CD8-positive, alpha-beta memory T cell (primary cell): Measurements from ENCODE around the gene ACTR1B. TPM values are rescaled to one million over a fixed set of nuclear protein-coding genes. Genes with fewer than 3 reads are reported as not detected.
A peak's percentile ranks its signal among the peaks of the same experiment; 100 is the strongest.
"Not testable (repeated sequence)": the region's sequence is repeated elsewhere in the genome, so short reads cannot be mapped to it uniquely, and the experiment has no call there.

ENCODE experiments used
- CTCF ChIA-PET: fragments of 350-600 bp; sonication (Branson Sonifier 250); formaldehyde crosslinking; loops from one replicate; lab custom pipeline; 2021; ENCODE audit warnings: antibody characterized with exemption; lab: Charles Lee
- POLR2A ChIA-PET: fragments of 350-600 bp; sonication (Branson Sonifier 250); formaldehyde crosslinking; loops from one replicate; lab custom pipeline; 2021; ENCODE audit warnings: antibody characterized with exemption; lab: Charles Lee
- DNase-seq, 5 donors: peaks; one replicate each; pipeline versions ENCODE4 v3.0.0 to v3.0.0-alpha.2; 2020 to 2022; ENCODE audit warnings: mixed read lengths in 1 of 5
- H3K27ac ChIP-seq: one replicate; pipeline ENCODE4 v1.7.0; 2013; ENCODE audit warnings: low read depth, mild to moderate bottlenecking, low read length, moderate library complexity
- H3K27me3 ChIP-seq: 2 replicates; pipeline ENCODE4 v1.7.0; 2013; ENCODE audit warnings: low read length, mild to moderate bottlenecking; ENCODE audit not compliant: insufficient read depth, poor library complexity, severe bottlenecking
- H3K36me3 ChIP-seq: 2 replicates; pipeline ENCODE4 v1.7.0; 2013; ENCODE audit warnings: mild to moderate bottlenecking, low read length, moderate library complexity; ENCODE audit not compliant: insufficient read depth
- H3K4me1 ChIP-seq: 2 replicates; pipeline ENCODE4 v1.7.0; 2013; ENCODE audit warnings: mild to moderate bottlenecking, low read length, moderate library complexity; ENCODE audit not compliant: insufficient read depth
- H3K4me3 ChIP-seq: 2 replicates; pipeline ENCODE4 v1.7.0; 2013; ENCODE audit warnings: mild to moderate bottlenecking, low read length
- H3K9me3 ChIP-seq: 2 replicates; pipeline ENCODE4 v1.7.0; 2013; ENCODE audit warnings: mild to moderate bottlenecking, low read length
- H3K27ac Mint-ChIP-seq, 8 donors: one replicate each; pipeline ENCODE4 v1.8.0; 2020 to 2021; ENCODE audit warnings: mixed read lengths in 8 of 8, mild to moderate bottlenecking in 6 of 8, inconsistent platforms in 3 of 8, moderate library complexity in 3 of 8
- H3K27me3 Mint-ChIP-seq, 2 donors: one replicate each; pipeline ENCODE4 v1.8.0; 2020 to 2021; ENCODE audit warnings: mixed read lengths in 2 of 2, mild to moderate bottlenecking in 1 of 2, moderate library complexity in 1 of 2
- H3K36me3 Mint-ChIP-seq, 3 donors: one replicate each; pipeline ENCODE4 v1.8.0; 2020 to 2021; ENCODE audit warnings: mixed read lengths in 3 of 3, inconsistent platforms in 1 of 3, mild to moderate bottlenecking in 1 of 3
- H3K4me1 Mint-ChIP-seq, 3 donors: one replicate each; pipeline ENCODE4 v1.8.0; 2020 to 2021; ENCODE audit warnings: mixed read lengths in 3 of 3, inconsistent platforms in 1 of 3, mild to moderate bottlenecking in 1 of 3
- H3K4me3 Mint-ChIP-seq, 7 donors: one replicate each; pipeline ENCODE4 v1.8.0; 2020 to 2021; ENCODE audit warnings: mixed read lengths in 7 of 7, mild to moderate bottlenecking in 6 of 7, moderate library complexity in 4 of 7, inconsistent platforms in 2 of 7
- H3K9me3 Mint-ChIP-seq, 5 donors: one replicate each; pipeline ENCODE4 v1.8.0; 2020 to 2022; ENCODE audit warnings: mixed read lengths in 5 of 5, mild to moderate bottlenecking in 3 of 5, moderate library complexity in 2 of 5, inconsistent platforms in 1 of 5
- polyA plus RNA-seq: library from polyadenylated mRNA; unstranded; fragments of 300-500 nt; fragmentation: Illumina TruSeq; gene quantifications from one replicate; pipeline ENCODE4 v1.2.3, GENCODE V29; 2021
- total RNA-seq, 2 experiments: library from RNA; stranded (reverse); gene quantifications; one replicate each; pipeline ENCODE4 v1.2.3, GENCODE V29; 2021

Gene ACTR1B
- total and polyA plus RNA-seq, 3 experiments from 2014 or later, result 16.5 to 80.6 (median 76.6) TPM

DNA sequence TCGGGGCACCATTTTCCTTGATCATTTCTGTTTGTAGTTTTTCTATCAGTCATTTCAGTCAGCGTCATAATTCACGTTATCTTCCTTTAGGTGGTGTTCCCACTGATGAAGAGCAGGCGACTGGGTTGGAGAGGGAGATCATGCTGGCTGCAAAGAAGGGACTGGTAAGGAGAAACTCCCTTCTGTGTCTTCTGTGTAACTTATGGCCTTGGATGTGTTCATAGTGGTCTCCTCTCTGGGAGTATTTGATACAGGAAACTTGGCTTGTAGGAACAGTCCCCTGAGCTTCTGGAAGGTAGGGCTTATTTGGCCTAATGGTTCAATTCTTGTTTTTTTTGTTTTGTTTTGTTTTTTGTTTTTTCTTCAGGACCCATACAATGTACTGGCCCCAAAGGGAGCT is 16.9 kb downstream of the ACTR1B start:
- Mint-ChIP-seq H3K4me3 (peak overlapping the region; percentile 93 to 96 (median 95)), H3K9me3 (no peaks in the 10 kb centered on the region), H3K36me3 (peaks cover 6 to 51% (median 12%) of the 10 kb centered on the region in 3 donors), H3K4me1 (peaks cover 16 to 25% (median 21%) of the 10 kb centered on the region in 3 donors), H3K27me3 (peaks cover 0 to 2% of the 10 kb centered on the region in 2 donors), H3K27ac (peak overlapping the region; percentile 77 to 98 (median 91))
- H3K36me3 ChIP-seq, result peaks cover 22% of the 10 kb centered on the region
- H3K27me3 ChIP-seq, result no peaks in the 10 kb centered on the region
- ChIA-PET CTCF (interaction anchor here (1.0 to 7.9 kb wide), 4 partner anchors 13 to 57 kb away, joined by 4 to 63 read pairs (median 15); partner anchors contain the start of genes ACTR1B and ANKRD36B), POLR2A (interaction anchor here (0.7 to 3.1 kb wide), 2 partner anchors 14 to 16 kb away, joined by 3 to 83 read pairs; partner anchors contain the start of gene ACTR1B)
- no peak overlapping the region for H3K27ac ChIP-seq
- no peak for DNase-seq
- H3K4me3 ChIP-seq, result peak overlapping the region; percentile 86
- peaks cover 18% of the 10 kb centered on the region for H3K4me1 ChIP-seq
- H3K9me3 ChIP-seq, result no peaks in the 10 kb centered on the region

DNA sequence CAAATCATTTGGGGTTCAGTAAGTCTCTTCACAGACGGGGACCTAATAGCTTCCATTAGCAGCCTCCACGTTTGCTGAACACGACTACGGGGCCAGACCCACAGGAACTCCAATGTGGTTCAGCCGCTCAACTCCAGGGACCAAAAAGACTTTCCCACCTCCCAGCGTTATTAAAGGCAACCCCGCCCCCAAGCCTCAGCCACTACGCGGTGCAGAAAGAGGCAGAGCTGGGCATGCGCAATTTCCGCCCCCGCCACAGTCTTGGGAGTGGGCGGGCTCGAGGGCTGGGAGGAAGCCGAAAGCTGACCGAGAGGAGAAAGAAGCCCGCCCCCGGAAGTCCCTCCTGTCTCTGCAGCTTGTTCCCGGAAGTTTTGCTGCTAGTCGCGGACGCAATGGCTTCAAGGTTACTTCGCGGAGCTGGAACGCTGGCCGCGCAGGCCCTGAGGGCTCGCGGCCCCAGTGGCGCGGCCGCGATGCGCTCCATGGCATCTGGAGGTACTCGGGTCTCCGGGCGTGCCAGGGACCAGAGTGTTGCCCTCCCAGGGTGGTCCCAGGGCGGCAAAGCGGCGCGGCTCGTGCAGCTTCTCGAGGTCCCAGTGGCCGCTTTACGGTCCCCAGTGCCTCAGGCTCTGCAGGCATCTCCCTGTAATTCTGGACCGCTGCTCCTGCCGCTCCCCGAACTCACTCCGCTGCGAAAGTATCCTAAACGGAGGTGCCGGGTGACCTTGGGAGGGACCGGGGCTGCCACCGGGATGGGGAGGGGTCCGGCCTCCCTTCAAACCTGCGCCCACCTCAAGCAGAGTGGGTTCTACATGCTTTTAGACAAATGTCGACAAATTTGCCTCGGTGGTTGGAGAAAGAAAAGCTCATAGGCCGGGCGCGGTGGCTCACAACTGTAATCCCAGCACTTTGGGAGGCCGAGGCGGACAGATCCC is 17.9 kb downstream of the ACTR1B start, which contains the start of gene COX5B:
Gene COX5B (plus strand): TSS at position 368 of the 935 bp plus-strand sequence. CDS start 25 bp downstream, at position 393.
- peaks cover 6 to 48% (median 12%) of the 10 kb centered on the region in 3 donors for H3K36me3 Mint-ChIP-seq
- peak within 1 kb of the TSS; percentile 90 to 98 (median 98) for H3K27ac Mint-ChIP-seq
- no peaks in the 10 kb centered on the region for H3K9me3 Mint-ChIP-seq
- no peaks in the 10 kb centered on the region for H3K9me3 ChIP-seq
- H3K4me1 Mint-ChIP-seq, result peaks cover 16 to 25% (median 21%) of the 10 kb centered on the region in 3 donors
- H3K27me3 ChIP-seq, result no peaks in the 10 kb centered on the region
- peak within 1 kb of the TSS; percentile 86 for H3K4me3 ChIP-seq
- peak within 1 kb of the TSS; percentile 93 to 96 (median 95) for H3K4me3 Mint-ChIP-seq
- ChIA-PET CTCF (interaction anchor here (0.7 to 7.9 kb wide), 6 partner anchors 14 to 91 kb away, joined by 3 to 63 read pairs (median 8); partner anchors contain the start of genes ACTR1B and ANKRD36B), POLR2A (interaction anchor here (0.7 to 3.1 kb wide), 9 partner anchors 14 to 101 kb away, joined by 3 to 83 read pairs (median 4); partner anchors contain the start of genes ACTR1B, ANKRD36B, C2orf92 and ZAP70)
- H3K27me3 Mint-ChIP-seq, result peaks cover 0 to 2% of the 10 kb centered on the region in 2 donors
- peak; percentile 97 to 99 (median 98) for DNase-seq
- H3K36me3 ChIP-seq, result peaks cover 22% of the 10 kb centered on the region
- peaks cover 18% of the 10 kb centered on the region for H3K4me1 ChIP-seq
- H3K27ac ChIP-seq, result peak within 1 kb of the TSS; percentile 90

GRCh38 chr2:97645112-97645694 is 18.6 kb downstream of the ACTR1B start:
- H3K27ac Mint-ChIP-seq, result peak overlapping the region; percentile 90 to 98 (median 98)
- ChIA-PET POLR2A (interaction anchor here (0.7 to 3.1 kb wide), 8 partner anchors 15 to 101 kb away, joined by 3 to 83 read pairs (median 4); partner anchors contain the start of genes ACTR1B, ANKRD36B, C2orf92 and ZAP70), CTCF (interaction anchor here (0.7 to 7.9 kb wide), 5 partner anchors 18 to 92 kb away, joined by 3 to 63 read pairs (median 13); partner anchors contain the start of genes ACTR1B and ANKRD36B)
- Histone ChIP-seq H3K4me3 (peak overlapping the region; percentile 86), H3K9me3 (no peaks in the 10 kb centered on the region), H3K4me1 (peaks cover 18% of the 10 kb centered on the region), H3K36me3 (peaks cover 22% of the 10 kb centered on the region), H3K27me3 (no peaks in the 10 kb centered on the region), H3K27ac (peak overlapping the region; percentile 90)
- peak overlapping the region; percentile 93 to 96 (median 95) for H3K4me3 Mint-ChIP-seq
- no peak for DNase-seq
- peaks cover 16 to 25% (median 21%) of the 10 kb centered on the region in 3 donors for H3K4me1 Mint-ChIP-seq
- H3K27me3 Mint-ChIP-seq, result peaks cover 2% of the 10 kb centered on the region in 2 donors
- H3K9me3 Mint-ChIP-seq, result no peaks in the 10 kb centered on the region
- H3K36me3 Mint-ChIP-seq, result peaks cover 6 to 42% (median 12%) of the 10 kb centered on the region in 3 donors

- H3K36me3 Mint-ChIP-seq, result peaks cover 6 to 34% (median 10%) of the 10 kb centered on the region in 3 donors
- H3K4me1 ChIP-seq, result peaks cover 18% of the 10 kb centered on the region
- ChIA-PET POLR2A (no interaction called here), CTCF (interaction anchor here (1.3 kb wide), 1 partner anchor 54 kb away, joined by 3 read pairs; no protein-coding TSS in a partner anchor)
- H3K27ac Mint-ChIP-seq, result peak overlapping the region in 2 of 8 donors; percentile 3 to 52
- DNase-seq, result no peak
- H3K4me3 ChIP-seq, result no peak overlapping the region
- peak overlapping the region in 1 of 7 donors; percentile 41 for H3K4me3 Mint-ChIP-seq
- no peak overlapping the region for H3K27ac ChIP-seq
- H3K9me3 Mint-ChIP-seq, result no peaks in the 10 kb centered on the region
- H3K9me3 ChIP-seq, result no peaks in the 10 kb centered on the region
- H3K27me3 Mint-ChIP-seq, result peaks cover 5 to 9% of the 10 kb centered on the region in 2 donors
- peaks cover 22% of the 10 kb centered on the region for H3K36me3 ChIP-seq
- peaks cover 16 to 25% (median 21%) of the 10 kb centered on the region in 3 donors for H3K4me1 Mint-ChIP-seq
- H3K27me3 ChIP-seq, result no peaks in the 10 kb centered on the region
Measured at GRCh38 chr2:97644023-97644717, 19.7 kb downstream of the ACTR1B start.

- POLR2A ChIA-PET, H3K4me1 Mint-ChIP-seq, H3K9me3 ChIP-seq, H3K27me3 ChIP-seq, DNase-seq, CTCF ChIA-PET, H3K36me3 ChIP-seq, H3K36me3 Mint-ChIP-seq, H3K4me3 ChIP-seq, H3K4me1 ChIP-seq, H3K9me3 Mint-ChIP-seq, H3K4me3 Mint-ChIP-seq, H3K27ac ChIP-seq, H3K27ac Mint-ChIP-seq: not testable (repeated sequence)
- peaks cover 4 to 11% of the 10 kb centered on the region in 2 donors for H3K27me3 Mint-ChIP-seq
Measured at GRCh38 chr2:97626049-97626430, 37.8 kb downstream of the ACTR1B start.

GRCh38 chr2:97625354-97626048 is 38.3 kb downstream of the ACTR1B start:
- H3K9me3 Mint-ChIP-seq, H3K27ac ChIP-seq, H3K4me1 Mint-ChIP-seq, H3K4me3 Mint-ChIP-seq, POLR2A ChIA-PET, CTCF ChIA-PET, H3K4me1 ChIP-seq, H3K27me3 Mint-ChIP-seq, H3K27me3 ChIP-seq, DNase-seq, H3K36me3 Mint-ChIP-seq, H3K9me3 ChIP-seq, H3K36me3 ChIP-seq, H3K27ac Mint-ChIP-seq, H3K4me3 ChIP-seq: not testable (repeated sequence)

DNA sequence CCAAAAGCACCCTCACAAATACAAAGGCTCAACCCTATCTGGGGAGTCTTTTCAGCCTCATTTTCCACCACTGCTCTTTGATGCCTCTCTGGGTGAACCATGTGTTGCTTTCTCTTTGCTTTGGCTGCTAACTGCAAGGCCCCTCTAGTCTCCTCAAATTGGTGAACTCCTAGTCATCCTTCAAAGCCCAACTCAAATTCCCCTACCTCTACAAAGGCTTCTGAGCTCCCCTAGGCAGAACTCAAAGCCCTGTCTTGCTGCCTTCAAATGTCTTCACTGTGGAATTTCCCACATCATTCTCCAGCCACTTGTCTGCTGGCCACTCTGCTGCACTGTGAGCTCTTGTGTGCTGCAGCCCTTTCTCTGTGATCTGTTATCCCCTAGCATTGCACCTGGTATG is 40.9 kb downstream of the ACTR1B start:
- peak overlapping the region in 1 of 8 donors; percentile 19 for H3K27ac Mint-ChIP-seq
- H3K4me3 Mint-ChIP-seq, H3K4me1 ChIP-seq, H3K9me3 ChIP-seq, DNase-seq, H3K36me3 ChIP-seq, CTCF ChIA-PET, H3K36me3 Mint-ChIP-seq, H3K4me3 ChIP-seq, H3K27me3 Mint-ChIP-seq, H3K4me1 Mint-ChIP-seq, H3K9me3 Mint-ChIP-seq, H3K27ac ChIP-seq, POLR2A ChIA-PET, H3K27me3 ChIP-seq: not testable (repeated sequence)
